NCI-H82 treated with DMSO at 0.1 percent for 48 hours (cell line): Measurements from ENCODE around the gene PTGIS.

ENCODE experiments used
- DNase-seq: peaks from one replicate; lab custom pipeline; 2025; ENCODE audit not compliant: unreplicated experiment; lab: John Stamatoyannopoulos, UW

The PTGIS gene

GRCh38 chr20:49475292-49476015 is 92.5 kb downstream of the PTGIS start:
- peak; percentile 16 for DNase-seq

- DNase-seq, result peak; percentile 37
Measured at GRCh38 chr20:49471397-49471796, 96.5 kb downstream of the PTGIS start.

DNA sequence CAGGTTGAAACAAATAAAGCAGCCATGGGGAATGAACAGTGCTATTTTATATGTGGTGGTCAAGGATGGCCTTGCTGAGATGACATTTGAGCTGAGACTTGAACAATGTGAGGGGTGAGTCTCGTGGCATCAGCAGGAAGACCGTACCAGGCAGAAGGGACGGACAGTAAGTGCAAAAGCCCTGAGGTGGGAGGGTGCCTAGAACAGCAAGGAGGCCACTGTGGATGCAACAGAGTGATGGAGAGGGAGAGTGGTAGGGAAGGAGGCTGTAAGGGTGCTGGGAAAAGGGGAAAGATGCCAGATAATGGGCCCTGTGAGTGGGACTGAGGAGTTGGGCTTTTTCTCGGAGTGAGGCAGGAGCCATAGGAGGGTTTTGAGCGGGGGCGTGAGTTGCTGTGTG is 97.0 kb downstream of the PTGIS start:
- DNase-seq, result no peak

DNA sequence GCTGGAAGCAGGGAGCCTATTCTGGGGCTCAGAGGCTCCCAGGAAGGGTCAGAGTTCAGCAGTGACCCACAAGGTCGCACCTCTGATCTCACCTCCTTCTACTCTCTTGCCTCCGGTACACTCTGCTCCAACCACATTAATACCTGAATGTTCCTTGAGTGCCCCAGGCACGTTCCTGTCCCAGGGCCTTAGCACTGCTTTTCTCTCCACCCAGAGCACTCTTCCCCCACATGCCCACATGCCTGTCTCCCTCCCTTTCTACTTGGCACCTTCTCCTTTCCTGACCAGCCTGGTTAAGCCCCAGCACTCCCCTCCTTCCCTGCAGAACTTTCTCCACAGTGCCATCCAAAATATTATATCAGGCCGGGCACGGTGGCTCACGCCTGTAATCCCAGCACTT is 98.9 kb downstream of the PTGIS start:
- no peak for DNase-seq

DNA sequence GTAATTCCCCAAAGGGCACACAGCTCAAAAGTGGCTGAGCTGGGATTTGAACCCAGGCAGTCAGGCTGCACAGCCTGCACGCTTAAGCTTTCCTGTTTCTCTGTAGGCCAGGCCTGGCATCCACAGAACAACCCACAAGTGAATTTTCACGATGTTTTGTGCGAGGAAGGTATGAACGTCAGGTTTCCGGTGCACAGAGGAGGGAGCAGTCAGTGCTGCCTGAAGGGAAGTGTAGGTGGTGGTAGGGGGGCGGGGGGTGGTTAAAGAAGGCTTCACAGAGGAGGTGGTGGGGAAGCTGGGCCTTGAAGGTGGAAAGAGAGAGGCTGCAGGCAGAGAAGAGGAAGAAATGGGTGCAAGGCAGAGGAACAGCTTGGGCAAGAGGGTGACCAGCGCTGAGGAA is 99.5 kb downstream of the PTGIS start:
- no peak for DNase-seq

- no peak for DNase-seq
Measured at GRCh38 chr20:49466114-49466912, 101.6 kb downstream of the PTGIS start.

DNA sequence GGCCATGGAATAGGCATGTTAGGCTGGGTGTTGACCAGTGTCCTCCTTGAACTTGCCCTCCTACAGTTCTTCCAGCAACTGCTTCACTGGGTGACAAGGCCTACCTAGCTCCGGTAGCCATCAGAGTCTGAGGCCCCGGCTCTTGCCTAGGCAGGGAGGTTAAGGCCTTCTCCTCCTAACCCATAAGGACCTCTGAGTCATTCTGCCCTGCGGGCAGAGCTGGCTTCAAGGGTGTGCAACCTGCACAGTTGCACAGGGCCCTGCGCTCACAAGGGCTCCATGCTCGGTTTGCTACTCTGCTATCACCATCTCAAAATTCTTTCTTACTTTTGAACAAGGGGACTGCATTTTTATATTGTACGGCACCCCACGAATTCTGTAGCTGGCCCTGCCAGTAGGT is 103.4 kb downstream of the PTGIS start:
- DNase-seq, result no peak

GRCh38 chr20:49462626-49463025 is 105.3 kb downstream of the PTGIS start:
- no peak for DNase-seq

DNA sequence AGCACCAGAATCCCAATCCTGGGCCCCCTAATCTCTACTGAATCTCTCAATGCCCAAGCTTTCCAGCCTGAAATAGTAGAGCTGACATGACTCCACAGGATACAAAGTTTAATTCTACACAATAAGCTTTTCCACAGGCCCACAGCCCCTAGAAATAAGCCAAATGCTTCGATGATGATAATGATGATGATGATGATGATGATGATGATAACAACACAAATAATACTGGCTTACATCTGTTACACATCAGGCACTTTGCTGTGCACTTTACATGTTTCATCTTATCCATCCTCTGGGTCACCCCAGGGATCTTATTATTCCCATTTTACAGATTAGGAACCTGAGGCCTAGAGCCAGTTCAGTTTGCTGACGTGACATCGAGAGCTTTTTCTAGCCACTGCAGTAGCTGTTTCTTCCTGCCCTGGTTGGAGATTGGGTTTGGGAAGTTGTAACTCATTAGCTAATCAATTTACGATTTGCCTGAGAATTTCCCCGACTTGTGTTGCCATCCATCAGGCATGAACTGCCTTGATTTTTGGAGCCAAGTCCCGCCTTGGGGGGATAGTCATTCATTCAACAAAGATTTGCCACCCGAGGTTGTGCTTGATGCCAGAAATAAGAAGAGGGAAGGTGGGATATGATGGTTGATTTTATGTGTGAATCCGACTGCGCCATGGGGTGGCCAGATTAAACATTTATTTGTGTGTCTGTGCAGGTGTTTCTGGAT is 105.9 kb downstream of the PTGIS start:
- no peak for DNase-seq

DNA sequence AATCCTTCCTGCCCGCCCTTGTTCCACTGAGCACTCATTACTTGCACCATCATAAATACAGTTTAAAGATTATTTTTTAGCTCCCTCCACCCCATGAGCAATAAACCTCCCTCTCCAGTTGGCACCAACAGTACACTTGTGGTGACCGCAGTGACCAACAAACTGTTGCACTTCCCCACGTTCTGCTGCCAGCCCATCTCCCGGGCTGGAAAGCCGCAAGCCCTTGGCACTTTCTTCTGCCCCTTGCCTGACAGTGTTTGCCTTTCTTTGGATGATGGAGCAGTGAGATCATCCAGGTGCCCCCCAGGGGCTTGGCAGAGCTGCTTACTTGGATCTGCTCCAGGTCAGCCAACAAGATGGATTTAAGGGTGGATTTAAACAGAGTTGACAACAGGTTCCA is 107.0 kb downstream of the PTGIS start:
- no peak for DNase-seq

DNA sequence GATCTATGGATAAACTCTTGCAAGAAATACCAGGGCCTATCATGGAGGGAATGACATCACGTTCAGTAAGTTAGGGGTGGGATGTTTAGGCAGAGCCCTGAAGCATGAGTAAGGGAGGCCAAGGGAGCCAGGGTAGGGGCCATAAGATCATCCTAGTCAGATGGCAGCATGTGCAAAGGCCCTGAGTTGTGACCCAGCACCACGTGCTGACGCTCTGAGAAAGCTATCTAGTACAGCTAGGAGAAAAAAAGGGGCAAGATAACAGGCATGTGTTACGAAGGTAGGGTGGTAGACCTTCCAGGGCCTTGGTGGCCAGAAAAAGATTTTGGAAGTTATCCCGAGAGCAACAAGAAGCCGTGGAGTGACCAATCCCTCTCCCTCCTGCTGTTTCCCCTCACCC is 107.8 kb downstream of the PTGIS start:
- no peak for DNase-seq

- no peak for DNase-seq
Measured at GRCh38 chr20:49459684-49460083, 108.3 kb downstream of the PTGIS start.

DNA sequence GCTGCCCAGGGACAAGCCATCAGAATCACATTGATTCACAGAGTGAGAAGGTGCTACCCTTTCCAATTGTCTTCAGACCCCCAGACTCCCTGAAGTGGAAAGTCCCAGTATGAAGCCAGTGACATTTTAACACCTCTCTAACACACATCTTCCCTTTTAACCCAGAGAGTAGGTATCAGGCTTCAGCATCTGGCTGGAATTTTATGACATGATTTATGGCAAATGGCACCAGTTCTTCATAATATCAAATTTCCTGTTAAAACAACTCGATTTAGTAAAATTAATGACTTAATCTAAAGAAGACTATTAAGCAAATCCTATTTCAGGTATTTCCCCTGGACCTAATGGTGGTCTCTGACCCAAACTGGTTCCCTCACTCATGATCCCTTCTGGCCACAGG is 110.5 kb downstream of the PTGIS start:
- DNase-seq, result no peak

DNA sequence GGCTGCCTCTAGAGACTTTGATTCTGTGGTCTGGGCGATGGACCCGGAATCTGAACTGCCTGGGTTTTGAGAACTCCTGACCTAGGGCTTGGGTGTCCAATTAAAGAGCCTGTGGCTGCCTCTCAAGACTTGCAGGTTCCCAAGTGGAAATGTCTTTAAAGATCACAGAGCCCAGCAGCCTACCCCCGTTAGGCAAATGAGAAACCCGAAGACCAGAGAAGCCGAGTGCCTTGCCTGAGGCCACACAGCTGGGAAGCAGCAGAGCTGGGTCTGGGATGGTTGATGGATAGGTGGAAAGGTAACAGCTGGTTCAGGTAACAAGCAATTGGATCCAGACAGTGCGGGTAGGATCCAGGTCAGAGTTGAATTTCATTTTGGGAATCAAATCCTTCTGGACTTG is 111.3 kb downstream of the PTGIS start:
- no peak for DNase-seq

DNA sequence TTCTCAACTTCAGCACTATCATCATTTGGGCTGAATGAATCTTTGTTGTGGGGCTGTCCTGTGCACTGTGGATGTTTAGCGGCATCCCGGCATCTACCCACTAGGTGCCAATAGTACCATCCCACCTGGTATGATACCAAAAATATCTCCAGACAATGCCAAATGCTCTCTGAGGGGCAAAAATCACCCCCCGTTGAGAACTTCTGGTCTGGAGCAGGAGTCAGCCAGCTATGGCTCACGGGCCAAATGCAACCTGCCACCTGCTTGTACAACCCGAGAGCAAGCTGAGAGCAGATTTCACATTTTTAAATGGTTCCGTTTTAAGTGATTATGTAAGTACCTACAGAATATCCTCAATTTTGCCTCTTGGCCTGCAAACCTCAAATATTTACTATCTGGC is 112.2 kb downstream of the PTGIS start:
- DNase-seq, result no peak
